ENCODE measurements around the gene KCNMB1.

The KCNMB1 gene

DNA sequence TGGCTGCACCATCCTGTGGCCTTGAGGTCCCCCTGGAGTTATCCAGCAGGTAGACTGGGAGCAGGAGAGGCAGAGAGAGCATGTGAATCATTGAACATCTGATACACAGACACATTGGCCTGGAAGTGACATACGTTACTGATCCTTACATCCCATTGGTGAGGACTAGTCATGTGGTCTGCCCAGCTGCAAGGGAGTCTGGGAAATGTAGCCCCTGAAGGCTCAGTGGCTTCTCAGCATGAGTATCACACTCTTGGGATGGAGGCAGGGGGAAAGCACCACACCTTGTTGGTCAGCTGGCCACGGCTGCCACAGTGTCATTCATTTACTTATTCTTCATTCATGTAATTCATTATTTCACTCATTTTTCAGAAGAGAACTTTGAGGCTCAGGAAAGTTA lies 13.3 kb upstream of the KCNMB1 start:
- no peak overlapping the region for H3K4me3 ChIP-seq (ENCODE audit: low read depth, low read length)
- in situ Hi-C loops (cut with HindIII; ENCODE audit: low sequenced_read_pairs) = loop anchor here (10.0 kb wide), 1 partner anchor 168 kb away; the partner anchor contains the start of gene C5orf58
- no peak for DNase-seq (ENCODE audit: low read depth)
- TF ChIP-seq, protein P1, sequence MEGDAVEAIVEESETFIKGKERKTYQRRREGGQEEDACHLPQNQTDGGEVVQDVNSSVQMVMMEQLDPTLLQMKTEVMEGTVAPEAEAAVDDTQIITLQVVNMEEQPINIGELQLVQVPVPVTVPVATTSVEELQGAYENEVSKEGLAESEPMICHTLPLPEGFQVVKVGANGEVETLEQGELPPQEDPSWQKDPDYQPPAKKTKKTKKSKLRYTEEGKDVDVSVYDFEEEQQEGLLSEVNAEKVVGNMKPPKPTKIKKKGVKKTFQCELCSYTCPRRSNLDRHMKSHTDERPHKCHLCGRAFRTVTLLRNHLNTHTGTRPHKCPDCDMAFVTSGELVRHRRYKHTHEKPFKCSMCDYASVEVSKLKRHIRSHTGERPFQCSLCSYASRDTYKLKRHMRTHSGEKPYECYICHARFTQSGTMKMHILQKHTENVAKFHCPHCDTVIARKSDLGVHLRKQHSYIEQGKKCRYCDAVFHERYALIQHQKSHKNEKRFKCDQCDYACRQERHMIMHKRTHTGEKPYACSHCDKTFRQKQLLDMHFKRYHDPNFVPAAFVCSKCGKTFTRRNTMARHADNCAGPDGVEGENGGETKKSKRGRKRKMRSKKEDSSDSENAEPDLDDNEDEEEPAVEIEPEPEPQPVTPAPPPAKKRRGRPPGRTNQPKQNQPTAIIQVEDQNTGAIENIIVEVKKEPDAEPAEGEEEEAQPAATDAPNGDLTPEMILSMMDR (IDR thresholded peaks at IDR 0.05; ENCODE audit: low read depth, low read length, missing control alignments) = no peak

DNA sequence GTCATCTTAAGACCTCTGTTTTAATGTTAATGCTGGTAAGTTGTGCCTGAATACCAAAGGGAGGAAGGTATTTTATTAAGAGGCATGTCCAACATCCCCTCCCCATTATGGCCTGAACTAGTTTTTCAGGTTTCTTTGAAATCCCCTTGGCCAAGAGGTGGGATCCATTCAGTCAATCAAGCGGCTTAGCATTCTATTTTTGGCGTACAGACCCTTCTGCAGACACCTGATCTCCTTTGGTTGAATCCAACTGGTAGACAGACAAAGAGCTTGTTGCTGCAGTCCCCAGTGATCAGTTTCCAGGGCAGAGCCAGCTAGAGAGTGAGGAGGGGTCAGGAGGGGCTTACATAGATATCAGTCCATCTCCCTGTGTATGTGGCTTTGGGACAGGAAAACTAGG lies 7.9 kb upstream of the KCNMB1 start:
- no peak overlapping the region for H3K4me3 ChIP-seq (ENCODE audit: low read depth, low read length)
- in situ Hi-C loops (cut with HindIII; ENCODE audit: low sequenced_read_pairs) = no loop called here
- TF ChIP-seq, protein P1 (IDR thresholded peaks at IDR 0.05; ENCODE audit: low read depth, low read length, missing control alignments) = no peak
- no peak for DNase-seq (ENCODE audit: low read depth)

DNA sequence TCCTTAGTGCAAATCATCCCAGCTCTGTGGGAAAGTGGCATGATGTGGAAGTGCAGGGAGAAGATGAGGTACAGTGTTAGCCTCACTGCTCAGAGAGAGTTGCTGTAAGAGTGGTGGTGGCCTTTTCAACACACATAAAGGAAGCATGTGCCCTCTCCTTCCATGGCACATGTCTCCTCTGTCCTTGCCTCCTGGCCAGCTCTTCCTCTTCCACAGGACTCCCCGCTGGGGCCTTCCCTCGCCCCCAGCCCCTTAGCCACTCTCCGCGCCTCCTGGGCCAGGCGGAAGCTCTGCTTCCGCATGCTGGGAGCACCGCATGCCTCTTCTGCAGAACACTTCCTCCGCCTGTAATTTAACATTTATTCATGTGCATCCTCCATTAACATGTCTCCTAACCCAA lies 4.8 kb upstream of the KCNMB1 start:
- in situ Hi-C loops (cut with HindIII; ENCODE audit: low sequenced_read_pairs) = no loop called here
- TF ChIP-seq, protein P1 (IDR thresholded peaks at IDR 0.05; ENCODE audit: low read depth, low read length, missing control alignments) = no peak
- no peak overlapping the region for H3K4me3 ChIP-seq (ENCODE audit: low read depth, low read length)
- DNase-seq (ENCODE audit: low read depth) = no peak

DNA sequence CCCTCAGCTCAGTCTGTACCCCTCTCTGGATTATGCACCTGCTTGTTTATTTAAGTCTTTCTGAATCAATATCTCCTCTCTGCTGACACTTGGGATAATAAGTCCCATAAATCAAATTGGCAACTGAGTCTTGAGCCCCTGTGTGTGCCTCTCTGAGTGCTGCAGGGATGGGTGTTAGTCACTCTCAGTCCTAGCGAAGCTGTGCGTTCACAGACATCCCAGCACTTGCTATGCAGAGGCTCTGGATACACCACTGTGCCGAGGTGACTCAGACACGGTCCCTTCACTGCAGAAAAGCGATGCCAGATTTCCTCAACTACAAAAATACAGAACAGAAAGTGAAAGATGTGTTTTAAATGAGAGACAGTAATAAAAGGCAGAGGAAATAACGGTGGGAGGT lies 4.1 kb upstream of the KCNMB1 start:
- no peak overlapping the region for H3K4me3 ChIP-seq (ENCODE audit: low read depth, low read length)
- TF ChIP-seq, protein P1 (IDR thresholded peaks at IDR 0.05; ENCODE audit: low read depth, low read length, missing control alignments) = no peak
- in situ Hi-C loops (cut with HindIII; ENCODE audit: low sequenced_read_pairs) = no loop called here
- DNase-seq (ENCODE audit: low read depth) = no peak

DNA sequence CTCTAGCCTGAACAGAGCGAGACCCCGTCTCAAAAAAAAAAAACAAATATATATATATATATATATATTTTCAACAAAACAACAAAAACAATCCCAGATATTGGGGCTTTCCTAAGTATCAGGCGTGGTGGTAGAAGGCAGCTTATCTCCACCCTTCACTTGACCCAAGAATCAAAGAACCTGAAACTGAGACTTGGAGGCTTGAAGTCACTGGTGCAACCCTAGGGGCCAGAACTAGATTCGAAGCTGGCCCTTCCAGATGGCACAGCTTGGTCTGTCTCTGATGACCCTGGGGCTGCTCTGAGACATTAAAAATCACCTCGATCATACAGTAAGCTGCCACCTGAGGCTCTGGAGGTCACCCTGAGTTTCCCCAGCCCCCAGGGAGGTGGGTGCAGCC lies 1.3 kb upstream of the KCNMB1 start:
- TF ChIP-seq, protein P1 (IDR thresholded peaks at IDR 0.05; ENCODE audit: low read depth, low read length, missing control alignments) = no peak
- DNase-seq (ENCODE audit: low read depth) = no peak
- H3K4me3 ChIP-seq (ENCODE audit: low read depth, low read length) = no peak overlapping the region
- in situ Hi-C loops (cut with HindIII; ENCODE audit: low sequenced_read_pairs) = no loop called here

DNA sequence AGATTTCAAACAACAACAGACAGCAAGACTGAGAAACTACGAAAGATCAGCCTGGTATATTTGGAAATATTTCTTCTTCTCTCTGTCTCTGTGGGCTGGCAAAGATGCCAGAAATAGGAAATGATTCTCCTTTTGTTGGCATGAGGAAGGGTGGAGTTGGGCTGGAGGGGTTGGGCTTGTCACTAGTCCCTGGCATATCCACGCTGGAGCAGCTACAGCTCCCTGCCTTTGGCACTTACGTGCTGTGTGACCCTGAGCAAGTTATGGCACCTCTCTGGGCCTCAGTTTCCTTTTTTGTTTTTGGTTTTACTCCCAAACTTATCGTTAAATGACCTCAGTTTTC lies 354 bp upstream of the KCNMB1 start:
- TF ChIP-seq, protein P1 (IDR thresholded peaks at IDR 0.05; ENCODE audit: low read depth, low read length, missing control alignments) = no peak
- H3K4me3 ChIP-seq (ENCODE audit: low read depth, low read length) = no peak overlapping the region
- no peak for DNase-seq (ENCODE audit: low read depth)
- in situ Hi-C loops (cut with HindIII; ENCODE audit: low sequenced_read_pairs) = no loop called here

Measured in astrocyte of the cerebellum (primary cell).